HG02943 (cell line): Measurements from ENCODE around the gene CCL24.
"Not testable (repeated sequence)": the region's sequence is repeated elsewhere in the genome, so short reads cannot be mapped to it uniquely, and the experiment has no call there.

Experiments used
- ATAC-seq: cut with Tn5 transposase; IDR thresholded peaks from one replicate; pipeline ENCODE4 v1.9.1; 2021; ENCODE audit warnings: mild to moderate bottlenecking, low read depth, moderate library complexity; ENCODE audit not compliant: unreplicated experiment

The CCL24 gene

DNA sequence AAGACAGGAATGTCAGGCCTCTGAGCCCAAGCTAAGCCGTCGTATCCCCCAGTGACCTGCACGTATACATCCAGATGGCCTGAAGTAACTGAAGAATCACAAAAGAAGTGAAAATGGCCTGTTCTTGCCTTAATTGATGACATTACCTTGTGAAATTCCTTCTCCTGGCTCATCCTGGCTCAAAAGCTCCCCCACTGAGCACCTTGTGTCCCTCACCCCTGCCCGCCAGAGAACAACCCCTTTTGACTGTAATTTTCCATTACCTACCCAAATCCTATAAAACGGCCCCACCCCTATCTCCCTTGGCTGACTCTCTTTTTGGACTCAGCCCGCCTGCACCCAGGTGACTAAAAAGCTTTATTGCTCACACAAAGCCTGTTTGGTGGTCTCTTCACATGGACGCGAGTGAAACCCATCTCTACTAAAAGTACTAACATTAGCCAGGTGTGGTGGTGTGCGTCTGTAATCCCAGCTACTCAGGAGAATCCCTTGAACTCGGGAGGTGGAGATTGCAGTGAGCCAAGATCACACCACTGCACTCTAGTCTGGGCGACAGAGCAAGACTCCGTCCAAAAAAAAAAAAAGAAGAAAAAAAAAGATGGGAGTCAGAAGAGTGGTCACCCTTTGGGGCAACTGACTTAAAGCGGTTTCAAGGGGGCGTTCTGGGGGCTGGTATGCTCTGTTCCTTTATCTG is 25.3 kb downstream of the CCL24 start:
- ATAC-seq: not testable (repeated sequence)

DNA sequence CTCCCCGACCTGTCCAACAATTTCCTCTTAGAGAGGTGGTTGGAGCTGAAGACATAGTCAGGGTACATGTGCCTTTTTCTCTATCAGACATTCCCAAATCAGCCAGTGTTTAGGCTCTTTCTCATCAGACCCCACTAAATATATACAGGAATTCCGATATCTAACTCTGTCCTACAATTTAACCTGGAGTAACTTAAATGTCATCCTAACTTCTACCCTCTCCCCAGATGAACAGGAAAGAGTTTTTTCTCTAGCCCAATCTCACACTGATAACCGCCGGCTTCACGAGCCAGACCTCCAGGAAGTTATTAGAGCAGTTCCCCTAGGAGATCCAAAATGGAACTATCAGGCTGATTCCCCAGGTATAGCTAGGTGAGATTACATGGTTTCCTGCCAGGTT is 30.5 kb downstream of the CCL24 start:
- ATAC-seq: not testable (repeated sequence)

DNA sequence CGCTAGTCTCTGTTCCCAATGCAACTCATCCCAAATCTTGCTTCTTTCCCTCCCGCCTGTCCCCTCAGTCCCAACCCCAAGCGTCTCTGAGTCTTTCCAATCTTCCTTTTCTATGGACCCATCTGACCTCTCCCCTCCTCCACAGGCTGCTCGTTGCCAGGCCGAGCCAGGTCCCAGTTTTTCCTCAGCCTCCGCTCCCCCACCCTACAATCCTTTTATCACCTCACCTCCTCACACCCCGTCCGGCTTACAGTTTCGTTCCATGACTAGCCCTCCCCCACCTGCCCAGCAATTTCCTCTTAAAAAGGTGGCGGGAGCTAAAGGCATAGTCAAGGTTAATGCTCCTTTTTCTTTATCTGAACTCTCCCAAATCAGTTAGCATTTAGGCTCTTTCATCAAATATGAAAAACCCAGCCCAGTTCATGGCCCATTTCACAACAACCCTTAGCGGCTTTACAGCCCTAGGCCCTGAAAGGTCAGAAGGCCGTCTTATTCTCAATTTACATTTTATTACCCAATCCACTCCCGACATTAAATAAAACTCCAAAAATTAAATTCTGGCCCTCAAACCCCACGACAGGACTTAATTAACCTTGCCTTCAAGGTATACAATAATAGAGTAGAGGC is 32.8 kb downstream of the CCL24 start:
- not testable (repeated sequence) for ATAC-seq

DNA sequence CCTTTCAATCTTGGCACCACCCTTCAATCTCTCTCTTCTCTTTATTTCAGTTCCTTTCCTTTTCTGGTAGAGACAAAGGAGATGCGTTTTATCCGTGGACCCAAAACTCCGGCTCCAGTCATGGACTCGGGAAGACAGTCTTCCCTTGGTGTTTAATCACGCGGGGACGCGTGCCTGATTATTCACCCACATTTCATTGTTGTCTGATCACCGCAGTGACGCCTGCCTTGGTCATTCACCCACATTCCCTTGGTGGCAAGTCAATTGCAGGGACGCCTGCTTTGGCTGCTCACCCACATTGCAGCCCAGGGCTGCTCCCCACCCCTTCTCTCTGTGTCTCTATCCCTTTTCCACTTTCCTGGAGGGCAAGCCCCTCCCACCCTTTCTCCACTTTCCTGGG is 34.1 kb downstream of the CCL24 start:
- not testable (repeated sequence) for ATAC-seq

DNA sequence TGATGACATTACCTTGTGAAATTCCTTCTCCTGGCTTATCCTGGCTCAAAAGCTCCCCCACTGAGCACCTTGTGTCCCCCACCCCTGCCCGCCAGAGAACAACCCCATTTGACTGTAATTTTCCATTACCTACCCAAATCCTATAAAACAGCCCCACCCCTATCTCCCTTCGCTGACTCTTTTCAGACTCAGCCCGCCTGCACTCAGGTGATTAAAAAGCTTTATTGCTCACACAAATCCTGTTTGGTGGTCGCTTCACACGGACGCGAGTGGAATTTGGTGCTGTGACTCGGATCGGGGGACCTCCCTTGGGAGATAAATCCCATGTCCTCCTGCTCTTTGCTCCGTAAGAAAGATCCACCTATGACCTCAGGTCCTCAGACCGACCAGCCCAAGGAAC is 34.6 kb downstream of the CCL24 start:
- not testable (repeated sequence) for ATAC-seq

DNA sequence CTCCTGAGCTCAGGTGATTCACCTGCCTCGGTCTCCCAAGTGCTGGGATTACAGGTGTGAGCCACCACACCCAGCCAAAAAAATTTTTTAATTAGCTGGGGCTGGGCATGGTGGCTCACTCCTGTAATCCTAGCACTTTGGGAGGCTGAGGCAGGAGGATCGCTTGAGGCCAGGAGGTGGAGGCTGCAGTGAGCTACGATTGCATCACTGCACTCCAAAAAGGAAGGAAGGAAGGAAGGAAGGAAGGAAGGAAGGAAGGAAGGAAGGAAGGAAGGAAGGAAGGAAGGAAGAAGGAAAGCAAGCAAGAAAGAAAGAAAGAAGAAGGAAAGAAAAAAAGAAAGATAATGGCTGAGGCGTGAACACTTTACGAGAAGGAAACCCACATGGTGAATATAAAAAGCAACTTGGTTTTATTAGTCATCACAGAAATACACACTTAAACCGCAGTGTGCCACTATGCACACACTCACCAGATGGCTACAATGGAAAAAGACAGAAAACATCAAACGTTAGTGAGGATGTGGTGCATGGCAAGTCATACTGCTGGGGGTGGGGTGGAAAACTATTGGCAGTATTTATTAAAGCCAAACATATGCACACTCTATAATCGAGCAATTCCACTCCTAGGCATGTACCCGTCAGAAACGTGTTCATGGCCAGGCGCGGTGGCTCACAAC is 37.2 kb downstream of the CCL24 start:
- no peak for ATAC-seq

DNA sequence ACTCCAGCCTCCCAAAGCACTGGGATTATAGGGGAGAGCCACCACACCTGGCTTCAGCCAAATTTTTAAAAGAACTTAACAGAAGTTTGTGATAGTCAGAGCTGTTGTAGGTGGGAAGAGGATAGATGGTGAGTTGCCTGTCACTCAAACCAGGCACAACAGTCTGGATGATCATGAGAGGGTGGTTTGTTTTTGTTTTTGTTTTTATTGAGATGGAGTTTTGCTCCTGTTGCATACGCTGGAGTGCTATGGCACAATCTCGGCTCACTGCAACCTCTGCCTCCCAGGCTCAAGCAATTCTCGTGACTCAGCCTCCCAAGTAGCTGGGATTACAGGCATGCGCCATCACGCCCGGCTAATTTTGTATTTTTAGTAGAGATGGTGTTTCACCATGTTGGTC is 39.6 kb downstream of the CCL24 start:
- ATAC-seq: not testable (repeated sequence)

DNA sequence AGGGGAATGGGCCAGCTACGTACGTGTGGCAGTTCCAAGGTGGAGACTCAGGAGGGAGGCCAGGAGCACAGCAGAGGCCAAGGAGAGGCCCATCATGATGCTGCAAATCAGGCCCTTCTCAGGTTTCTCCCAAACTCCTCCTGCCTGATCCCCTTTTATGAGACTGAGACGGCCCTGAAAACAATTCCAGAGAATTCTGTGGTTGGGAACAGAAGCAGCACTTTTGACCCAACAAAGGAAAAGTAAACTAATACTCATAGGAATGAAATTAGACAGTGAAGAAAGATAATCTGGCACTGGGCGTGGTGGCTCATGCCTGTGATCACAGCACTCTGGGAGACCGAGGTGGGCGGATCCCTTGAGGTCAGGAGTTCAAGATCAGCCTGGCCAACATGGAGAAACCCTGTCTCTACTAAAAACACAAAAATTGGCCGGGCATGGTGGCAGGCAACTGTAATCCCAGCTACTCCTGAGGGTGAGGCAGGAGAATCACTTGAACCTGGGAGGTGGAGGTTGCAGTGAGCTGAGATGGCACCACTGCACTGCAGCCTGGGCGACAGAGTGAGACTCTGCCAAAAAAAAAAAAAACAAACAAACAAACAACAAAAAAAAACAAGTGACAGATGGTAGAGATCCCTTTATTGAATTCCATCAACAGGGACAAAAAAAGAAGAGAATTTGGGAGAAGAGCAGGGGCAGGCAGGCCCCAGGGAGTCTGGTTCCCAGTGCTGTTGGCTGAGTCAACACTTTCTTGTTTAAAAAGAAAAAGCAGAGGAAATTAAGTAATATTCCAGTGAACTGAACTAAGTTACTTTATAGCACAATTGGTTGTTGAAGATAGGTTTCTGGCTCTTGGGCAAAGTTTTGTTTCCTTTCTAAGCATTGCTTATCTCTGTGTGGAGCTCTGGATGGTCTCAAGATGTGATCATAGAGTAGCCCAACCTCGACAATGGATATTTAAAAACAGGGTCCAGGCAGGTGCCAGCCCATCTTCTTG is 41.2 kb downstream of the CCL24 start, which contains the start of gene CCL26:
Gene CCL26, minus strand, starts transcription at position 131 of the 997 bp plus-strand sequence. Its CDS starts 35 bp downstream, at position 96.
- ATAC-seq: no peak

DNA sequence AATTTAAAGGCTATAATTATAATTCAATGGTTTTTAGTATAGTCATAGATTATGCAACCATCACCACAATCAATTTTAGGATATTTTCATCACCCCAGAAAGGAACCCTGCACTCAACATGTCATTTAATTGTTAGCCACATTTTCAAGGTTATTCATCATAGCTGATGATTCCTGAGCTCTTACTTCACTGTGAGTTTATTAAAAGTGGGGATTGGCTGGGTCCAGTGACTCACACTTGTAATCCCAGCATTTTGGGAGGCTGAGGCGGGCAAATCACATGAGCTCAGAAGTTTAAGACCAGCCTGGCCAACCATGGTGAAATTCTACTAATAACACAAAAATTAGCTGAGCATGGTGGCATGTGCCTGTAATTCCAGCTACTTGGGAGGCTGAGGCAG is 42.4 kb downstream of the CCL24 start:
- ATAC-seq: no peak

DNA sequence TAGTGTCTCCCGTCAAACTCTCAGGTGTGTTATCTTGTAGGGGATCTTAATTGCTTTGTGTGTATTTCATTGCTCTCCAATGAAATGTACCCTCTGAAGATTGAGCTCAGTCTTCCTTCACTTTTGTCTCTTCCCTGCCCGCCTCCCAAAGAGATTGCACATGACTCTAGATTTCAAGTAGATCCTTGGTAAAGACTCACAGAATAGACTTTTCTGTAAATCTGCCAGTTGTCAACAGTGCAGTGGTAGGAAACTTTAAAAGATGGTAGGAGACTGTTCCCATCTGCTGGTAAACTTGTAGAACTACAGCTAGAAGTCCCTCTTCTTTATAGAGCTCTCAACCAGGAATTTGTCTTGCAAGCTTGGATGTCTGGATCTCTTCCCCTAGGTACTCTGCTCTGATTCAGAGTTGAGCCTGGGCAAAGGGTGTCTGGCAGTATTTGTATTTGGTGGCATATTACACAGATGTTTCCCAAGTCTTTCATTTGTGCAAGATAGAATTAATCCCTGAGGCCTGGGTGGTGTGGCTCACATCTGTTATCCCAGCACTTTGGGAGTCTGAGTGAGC is 51.2 kb downstream of the CCL24 start:
- ATAC-seq: no peak

DNA sequence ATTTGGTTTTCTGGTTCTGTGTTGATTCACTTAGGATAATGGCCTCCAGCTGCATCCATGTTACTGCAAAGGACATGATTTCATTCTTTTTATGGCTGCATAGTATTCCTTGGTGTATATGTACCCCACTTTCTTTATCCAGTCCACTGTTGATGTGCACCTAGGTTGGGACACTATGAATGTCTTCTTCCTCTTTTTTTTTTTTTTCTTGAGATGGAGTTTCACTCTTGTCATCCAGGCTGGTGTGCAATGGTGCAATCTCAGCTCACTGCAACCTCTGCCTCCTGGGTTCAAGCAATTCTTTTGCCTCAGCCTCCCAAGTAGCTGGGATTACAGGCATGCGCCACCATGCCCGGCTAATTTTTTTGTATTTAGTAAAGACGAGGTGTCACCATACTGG is 51.8 kb downstream of the CCL24 start:
- ATAC-seq: not testable (repeated sequence)
